H1 (cell line): ENCODE results near the gene DYNC1H1.
A peak's percentile ranks its signal among the peaks of the same experiment; 100 is the strongest.

ENCODE experiments used
- EZH2 ChIP-seq: fragments of 200-600 bp; sonication (generic); IDR thresholded peaks from 2 replicates; pipeline ENCODE4 v1.7.1; 2012; ENCODE audit warnings: low read depth, mild to moderate bottlenecking, moderate library complexity, low read length, inconsistent platforms; ENCODE audit not compliant: severe bottlenecking
- KDM4A ChIP-seq: IDR thresholded peaks from one replicate; pipeline ENCODE4 v1.7.1; 2012; ENCODE audit warnings: low read depth, mild to moderate bottlenecking, moderate library complexity, low read length, inconsistent platforms; ENCODE audit not compliant: severe bottlenecking
- POLR2A ChIP-seq, 2 experiments: IDR thresholded peaks; 1 replicate in 1 of 2; 2 replicates in 1 of 2; pipeline ENCODE4 v1.6.1; 2011; ENCODE audit warnings: low read depth in 2 of 2, low read length in 2 of 2, mild to moderate bottlenecking in 2 of 2; ENCODE audit errors: control extremely low read depth in 1 of 2
- SIRT6 ChIP-seq: IDR thresholded peaks from one replicate; pipeline ENCODE4 v1.7.1; 2012; ENCODE audit warnings: low read length, inconsistent platforms
- TF ChIP-seq, protein P1 (sequence below), 3 experiments: IDR thresholded peaks; 1 replicate in 2 of 3; 2 replicates in 1 of 3; pipeline versions ENCODE4 v1.5.1 to v1.6.1; 2011; ENCODE audit warnings: low read length in 3 of 3, mild to moderate bottlenecking in 3 of 3, inconsistent platforms in 2 of 3, low read depth in 1 of 3, moderate library complexity in 1 of 3; ENCODE audit not compliant: insufficient read depth in 1 of 3; ENCODE audit errors: control extremely low read depth in 1 of 3

DNA sequence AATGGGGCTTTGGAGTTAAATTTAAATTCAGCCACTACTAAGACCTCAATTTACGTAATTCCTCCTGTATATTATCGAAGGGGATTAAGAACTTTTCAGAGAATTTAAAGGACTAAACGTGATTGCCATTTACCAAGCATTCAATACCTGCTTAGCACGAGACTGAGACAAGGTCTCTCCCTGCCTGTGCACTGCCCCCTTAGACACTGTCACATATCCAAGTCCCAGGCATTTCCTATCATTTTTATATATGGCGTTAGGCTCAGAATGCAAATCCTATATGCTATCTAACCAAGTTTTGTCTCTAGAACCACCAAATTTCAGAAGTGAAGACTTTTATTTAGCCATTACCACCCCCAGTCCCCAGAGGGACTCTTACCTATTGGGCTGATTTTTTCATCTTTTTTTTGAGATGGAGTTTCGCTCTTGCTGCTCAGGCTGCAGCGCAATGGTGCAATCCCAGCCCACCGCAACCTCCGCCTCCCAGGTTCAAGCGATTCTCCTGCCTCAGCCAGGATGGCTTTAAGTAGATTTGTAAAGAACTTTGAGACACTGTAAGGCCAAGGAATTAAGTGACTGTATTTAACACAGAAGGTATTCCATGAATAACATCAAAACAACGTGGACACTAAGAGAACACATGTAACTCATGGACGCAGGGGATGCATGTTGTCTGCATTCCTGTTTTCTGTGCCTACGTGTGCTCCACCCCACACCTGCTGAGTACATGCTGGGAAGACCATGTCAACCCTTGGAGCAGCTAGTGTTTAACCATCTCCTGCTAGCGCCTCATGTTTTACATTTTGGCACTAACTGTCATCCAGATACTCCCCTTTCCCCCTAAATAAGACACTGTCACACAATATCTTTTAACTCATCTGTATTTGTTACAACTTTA, 116.1 kb downstream of the DYNC1H1 start:
- TF ChIP-seq POLR2A (IDR thresholded peaks at IDR 0.05; ENCODE audit: control extremely low read depth in 1 of 2, low read depth in 2 of 2, low read length in 2 of 2) (peak in 1 of 2 experiments; percentile 35; a peak in 1 of 3 replicates), SIRT6 (no peak), KDM4A (no peak), EZH2 (no peak)
- TF ChIP-seq, protein P1, sequence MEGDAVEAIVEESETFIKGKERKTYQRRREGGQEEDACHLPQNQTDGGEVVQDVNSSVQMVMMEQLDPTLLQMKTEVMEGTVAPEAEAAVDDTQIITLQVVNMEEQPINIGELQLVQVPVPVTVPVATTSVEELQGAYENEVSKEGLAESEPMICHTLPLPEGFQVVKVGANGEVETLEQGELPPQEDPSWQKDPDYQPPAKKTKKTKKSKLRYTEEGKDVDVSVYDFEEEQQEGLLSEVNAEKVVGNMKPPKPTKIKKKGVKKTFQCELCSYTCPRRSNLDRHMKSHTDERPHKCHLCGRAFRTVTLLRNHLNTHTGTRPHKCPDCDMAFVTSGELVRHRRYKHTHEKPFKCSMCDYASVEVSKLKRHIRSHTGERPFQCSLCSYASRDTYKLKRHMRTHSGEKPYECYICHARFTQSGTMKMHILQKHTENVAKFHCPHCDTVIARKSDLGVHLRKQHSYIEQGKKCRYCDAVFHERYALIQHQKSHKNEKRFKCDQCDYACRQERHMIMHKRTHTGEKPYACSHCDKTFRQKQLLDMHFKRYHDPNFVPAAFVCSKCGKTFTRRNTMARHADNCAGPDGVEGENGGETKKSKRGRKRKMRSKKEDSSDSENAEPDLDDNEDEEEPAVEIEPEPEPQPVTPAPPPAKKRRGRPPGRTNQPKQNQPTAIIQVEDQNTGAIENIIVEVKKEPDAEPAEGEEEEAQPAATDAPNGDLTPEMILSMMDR (IDR thresholded peaks at IDR 0.05; ENCODE audit: control extremely low read depth in 1 of 3, insufficient read depth in 1 of 3, low read depth in 1 of 3, low read length in 3 of 3) = no peak
